ENCODE measurements around the gene DFFB.

DFFB gene

DNA sequence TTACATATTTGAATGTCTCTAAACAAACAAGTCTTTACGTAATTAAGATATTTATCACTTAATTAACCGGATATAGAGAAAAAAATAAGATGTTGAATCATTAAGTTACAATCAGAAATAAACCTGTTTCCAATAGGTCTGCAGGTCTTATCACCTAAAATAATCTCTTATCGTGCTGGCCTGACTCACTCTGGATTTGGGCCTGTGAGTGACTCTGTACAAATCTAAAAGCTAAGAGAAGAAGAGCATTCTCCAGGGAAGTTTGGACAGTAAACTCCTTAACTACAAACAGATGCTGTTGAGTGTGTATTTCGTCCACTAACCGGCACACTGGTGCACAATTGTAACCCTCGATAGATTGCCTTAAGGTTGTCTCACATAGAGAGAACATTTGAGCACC lies 25.6 kb upstream of the DFFB start:
- no peak for DNase-seq (ENCODE audit: low read depth in 2 of 2)

DNA sequence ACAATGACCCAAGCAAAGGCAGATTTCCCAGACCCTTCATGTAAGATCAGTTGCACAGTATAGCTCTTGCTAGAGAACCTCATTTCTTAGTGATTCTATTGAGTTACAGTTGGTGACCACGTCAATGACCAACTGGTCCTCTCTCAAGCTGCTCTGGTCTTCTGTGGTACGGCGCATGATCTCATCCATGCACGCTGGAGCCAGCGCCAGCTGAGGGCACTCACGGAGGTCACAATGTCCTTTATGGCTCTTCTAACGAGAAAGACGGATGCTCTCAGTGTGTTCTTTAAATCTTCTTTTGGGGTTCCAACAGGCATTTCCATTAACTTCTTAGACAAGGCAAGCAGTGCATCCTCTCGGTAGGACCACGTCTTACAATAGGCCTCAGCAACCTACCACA lies 22.6 kb upstream of the DFFB start:
- DNase-seq (ENCODE audit: low read depth in 2 of 2): no peak

DNA sequence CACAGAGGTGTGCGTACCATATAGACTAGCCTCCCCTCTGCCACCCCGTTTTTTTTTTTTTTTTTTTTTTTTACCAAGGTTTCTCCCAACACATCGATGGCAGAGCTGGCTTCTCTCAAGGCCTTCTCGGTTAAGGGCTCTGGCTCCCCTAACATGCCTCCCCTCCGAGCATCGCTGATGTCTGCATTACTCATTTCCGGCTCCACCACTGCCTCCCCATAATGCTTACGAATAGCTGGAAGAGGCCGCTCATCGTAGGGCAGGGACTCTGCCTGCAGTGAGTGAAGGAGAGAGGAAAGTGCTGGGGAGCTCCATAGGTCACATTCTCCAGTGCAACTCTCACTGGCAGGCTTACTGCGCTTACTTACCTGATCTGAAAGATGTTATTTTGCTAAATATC lies 20.9 kb upstream of the DFFB start:
- no peak for DNase-seq (ENCODE audit: low read depth in 2 of 2)

DNA sequence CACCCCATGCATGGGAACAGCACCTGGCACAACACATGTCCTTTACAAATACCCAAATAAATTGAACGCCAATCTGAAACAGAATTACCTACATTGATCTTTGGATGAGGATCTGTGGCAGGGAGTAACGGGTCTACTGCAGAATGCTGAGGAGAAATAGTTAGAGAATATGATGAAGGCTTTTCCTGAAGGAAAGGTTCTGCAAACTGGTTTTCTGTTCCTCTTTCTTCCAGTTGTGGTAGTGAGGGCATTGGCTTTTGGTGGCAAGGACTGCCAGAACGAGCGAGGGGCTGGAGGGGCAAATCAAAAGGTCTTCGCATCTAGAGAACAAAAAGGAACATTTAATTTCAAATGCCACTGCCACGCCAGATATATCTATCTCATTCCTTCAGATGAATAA lies 20.1 kb upstream of the DFFB start:
- no peak for DNase-seq (ENCODE audit: low read depth in 2 of 2)

DNA sequence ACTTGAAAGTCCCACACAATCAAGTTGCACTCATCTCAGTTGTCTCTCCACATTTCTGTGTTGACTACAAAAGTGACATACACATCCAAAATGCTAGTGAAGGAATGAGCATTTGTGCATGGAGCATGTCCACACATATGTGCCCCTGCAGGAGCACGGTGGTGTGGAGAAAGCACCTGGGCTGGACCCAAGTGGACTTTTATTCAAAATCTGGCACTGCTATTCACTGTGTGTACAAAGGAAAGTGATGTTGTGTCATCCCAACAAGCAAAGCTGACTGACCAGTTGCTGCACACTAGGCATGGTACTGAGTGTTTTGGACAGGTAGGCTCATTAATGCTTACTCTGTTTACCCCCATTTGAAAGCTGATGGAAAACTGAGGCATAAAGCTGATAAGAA lies 19.6 kb upstream of the DFFB start:
- no peak for DNase-seq (ENCODE audit: low read depth in 2 of 2)

DNA sequence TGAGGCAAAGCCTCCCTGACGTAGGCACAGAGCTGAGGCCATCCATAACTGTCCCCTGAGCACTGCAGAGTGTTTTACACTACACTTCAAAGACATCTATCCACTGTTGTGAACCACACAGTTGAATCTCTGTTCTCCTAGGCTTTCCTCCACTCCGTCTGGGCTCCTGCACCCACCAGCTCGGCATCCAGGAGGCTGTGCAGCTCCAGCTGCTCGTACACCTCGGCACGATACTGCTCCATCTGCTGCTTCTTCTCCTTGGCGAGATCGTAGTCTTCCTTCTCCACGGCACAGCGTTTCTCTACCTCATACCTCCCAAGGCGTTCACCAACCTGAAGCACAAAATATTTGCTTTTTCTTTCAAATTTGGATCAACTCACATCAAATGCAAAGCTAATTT lies 18.5 kb upstream of the DFFB start:
- no peak for DNase-seq (ENCODE audit: low read depth in 2 of 2)

DNA sequence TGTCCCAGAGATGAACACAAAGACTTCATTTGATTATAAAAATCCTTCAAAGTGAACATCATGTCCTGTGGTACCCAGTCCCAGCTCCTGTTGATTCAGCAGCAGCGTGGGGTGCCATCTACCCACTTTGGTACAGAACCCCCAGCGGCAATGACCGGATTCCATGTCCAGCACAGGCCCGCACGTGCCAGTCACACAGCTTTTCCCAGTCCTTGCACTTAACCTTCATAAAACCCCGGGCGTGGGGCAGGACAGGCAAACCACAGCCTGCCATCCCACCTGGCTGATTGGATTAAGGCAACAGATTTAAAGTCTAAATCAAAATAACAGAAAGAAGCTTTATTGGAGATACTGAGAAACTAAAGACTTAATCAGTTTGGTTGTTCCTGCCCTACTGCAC lies 15.8 kb upstream of the DFFB start:
- no peak for DNase-seq (ENCODE audit: low read depth in 2 of 2)

DNA sequence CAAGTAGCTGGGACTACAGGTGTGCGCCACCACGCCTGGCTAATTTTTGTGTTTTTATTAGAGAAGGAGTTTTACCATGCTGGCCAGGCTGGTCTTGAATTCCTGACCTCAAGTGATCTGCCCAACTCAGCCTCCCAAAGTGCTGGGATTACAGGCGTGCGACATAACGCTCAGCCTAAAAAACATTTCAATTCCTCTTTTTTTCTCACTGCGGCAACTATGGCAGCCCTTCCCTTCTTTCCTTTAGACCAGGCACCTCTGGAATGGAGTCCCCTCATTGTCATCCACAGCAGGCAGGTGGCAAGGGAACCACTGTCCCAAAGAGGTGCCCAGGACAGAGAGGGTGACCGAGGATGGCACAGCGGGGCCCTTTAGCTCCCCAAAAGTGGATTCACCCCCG lies 14.4 kb upstream of the DFFB start:
- no peak for DNase-seq (ENCODE audit: low read depth in 2 of 2)

DNA sequence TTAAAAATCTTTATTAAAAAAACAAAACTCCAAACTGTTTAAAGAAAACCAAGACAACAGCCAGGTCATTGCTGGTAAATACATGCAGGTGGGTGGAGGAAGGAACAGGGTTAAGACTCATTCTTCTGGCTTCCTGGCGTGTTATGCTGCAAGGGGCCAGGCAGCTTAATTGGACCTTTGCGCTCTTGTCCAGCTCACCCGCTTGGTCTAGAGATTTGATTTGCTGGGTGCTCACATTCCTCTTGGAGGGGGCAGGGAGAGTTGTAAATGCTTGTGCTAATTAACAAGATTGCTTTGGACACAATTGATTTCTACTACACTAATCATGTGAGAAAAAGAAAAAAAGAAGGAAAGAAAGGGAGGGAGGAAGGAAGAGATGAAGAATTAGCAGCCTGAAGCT lies 10.7 kb upstream of the DFFB start:
- no peak for DNase-seq (ENCODE audit: low read depth in 2 of 2)

DNA sequence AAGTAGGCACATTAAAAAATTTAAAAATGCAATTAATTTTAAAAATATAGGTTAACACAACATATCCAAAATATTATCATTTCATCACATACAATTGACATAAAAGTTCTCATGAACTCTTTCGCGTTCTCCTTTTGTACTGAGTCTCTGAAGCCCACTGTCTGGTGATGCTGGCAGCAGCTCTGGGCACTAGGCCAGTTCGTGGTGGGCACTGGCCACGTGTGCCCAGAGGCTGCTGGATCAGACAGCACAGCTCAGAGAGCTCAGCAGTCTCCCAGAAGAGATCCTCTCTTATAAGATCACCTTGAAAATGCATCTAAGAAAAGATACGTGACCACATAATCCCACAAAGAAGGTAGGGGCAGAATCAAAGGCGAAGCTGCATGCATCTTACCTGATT lies 10.2 kb upstream of the DFFB start:
- DNase-seq (ENCODE audit: low read depth in 2 of 2): no peak

DNA sequence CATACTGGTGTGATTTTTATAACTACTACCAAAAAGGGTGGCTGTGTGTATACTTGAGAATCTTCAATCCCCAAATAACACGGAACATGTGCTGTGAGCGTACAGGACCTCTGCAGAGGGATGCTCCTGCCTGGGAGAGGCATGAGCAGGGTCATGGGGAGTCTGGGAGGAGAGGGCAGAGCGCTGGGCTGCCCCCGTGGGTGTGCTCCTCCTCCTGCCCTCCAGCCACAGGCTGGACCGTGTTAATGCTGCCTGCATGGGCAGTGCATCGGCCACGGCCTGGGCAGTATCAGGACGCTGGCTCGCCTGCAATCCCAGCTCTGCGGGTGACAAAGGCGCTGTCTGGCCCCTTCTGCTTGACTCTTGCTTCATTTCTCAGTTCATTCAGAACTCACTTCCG lies 6.4 kb upstream of the DFFB start:
- DNase-seq (ENCODE audit: low read depth in 2 of 2): no peak

DNA sequence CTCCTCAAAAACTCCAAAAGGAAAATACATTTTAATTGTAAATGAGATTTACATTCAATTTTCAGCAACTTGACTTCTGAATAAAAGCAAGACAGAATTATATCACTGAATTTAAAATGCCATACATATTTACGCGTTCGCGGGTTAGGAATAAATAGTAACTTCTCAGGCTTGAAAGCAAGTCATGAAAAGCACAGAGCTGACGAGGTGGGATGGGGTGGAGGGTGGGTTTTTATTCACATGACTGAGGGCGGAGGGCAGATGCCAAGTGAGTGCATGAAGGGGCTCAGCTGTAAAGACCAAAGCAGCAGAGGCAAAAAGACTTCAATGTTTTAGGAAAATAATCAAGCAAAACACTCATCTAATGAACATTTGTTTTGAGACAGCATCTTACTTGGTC lies 6.0 kb upstream of the DFFB start:
- DNase-seq (ENCODE audit: low read depth in 2 of 2): no peak

DNA sequence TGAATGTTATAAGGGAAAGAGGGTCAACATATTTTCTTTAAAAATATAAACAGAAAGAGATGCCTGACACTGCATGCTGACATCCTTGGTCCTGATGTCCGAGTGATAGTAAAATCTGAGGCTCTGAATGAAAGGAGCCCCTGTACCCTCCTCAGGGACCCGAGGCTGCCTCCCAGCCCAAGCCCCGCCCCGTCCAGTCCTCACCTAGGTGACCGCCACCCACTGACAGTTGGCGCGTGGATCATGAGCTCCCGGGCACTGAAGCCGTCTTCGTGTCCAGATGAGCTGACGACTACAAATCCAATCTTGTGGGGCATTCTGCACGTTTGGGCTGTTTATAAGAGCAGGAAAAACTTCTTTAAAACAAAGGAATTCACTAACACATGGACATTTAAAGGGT lies 5.2 kb upstream of the DFFB start:
- no peak for DNase-seq (ENCODE audit: low read depth in 2 of 2)

DNA sequence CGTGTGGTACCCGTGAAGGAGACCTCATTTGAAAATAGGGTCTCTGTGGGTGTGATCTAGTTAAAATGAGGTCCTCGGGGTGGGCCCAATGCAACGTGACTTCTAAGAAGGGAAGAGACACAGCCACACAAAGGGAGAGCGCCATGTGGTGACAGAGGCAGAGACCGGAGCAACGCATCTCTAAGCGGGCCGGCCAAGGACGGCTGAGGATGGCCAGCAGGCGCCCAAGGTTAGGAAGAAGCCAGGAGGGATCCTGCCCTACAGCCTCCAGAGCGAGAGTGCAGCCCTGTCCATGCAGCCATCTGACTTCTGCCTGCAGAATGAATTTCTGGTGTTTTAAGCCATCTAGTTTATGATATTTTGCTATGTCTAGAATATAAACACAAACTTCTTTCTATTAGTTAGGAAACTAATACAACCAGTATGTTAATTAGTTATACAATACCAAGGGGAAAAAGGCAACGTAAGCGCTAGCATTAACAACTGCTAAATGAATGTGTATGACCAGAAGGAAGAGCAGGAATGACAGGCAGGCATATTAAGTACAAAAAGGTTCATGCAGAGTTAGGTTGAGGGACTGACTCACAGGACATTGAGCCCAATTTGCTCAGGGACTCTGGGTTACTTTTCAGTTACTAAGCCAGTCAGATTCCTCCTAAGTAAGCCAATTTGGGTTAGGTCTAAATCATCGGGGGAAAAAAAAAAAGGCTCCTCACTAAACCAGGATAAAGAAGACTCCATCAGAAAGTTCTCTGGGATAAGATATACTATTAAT lies 4.4 kb upstream of the DFFB start:
- DNase-seq (ENCODE audit: low read depth in 2 of 2): no peak

DNA sequence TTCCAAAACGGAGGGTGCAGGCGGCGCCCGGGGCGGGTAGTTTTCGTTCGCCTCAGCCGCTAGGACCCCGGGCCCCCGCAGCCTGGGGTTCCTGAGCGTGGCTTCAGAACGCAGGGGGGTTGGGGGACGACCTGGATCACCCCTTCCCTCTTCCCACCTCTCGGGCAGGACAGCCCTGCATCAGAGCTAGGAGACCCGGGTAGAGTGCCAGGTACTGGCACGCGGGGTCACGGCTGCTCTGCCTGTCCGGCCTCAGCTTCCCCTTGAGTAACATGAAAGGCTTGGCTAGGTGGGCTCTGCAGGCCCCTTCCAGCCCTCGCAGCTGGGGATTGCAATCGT lies 484 bp downstream of the DFFB start:
- DNase-seq (ENCODE audit: low read depth in 2 of 2): no peak

DNA sequence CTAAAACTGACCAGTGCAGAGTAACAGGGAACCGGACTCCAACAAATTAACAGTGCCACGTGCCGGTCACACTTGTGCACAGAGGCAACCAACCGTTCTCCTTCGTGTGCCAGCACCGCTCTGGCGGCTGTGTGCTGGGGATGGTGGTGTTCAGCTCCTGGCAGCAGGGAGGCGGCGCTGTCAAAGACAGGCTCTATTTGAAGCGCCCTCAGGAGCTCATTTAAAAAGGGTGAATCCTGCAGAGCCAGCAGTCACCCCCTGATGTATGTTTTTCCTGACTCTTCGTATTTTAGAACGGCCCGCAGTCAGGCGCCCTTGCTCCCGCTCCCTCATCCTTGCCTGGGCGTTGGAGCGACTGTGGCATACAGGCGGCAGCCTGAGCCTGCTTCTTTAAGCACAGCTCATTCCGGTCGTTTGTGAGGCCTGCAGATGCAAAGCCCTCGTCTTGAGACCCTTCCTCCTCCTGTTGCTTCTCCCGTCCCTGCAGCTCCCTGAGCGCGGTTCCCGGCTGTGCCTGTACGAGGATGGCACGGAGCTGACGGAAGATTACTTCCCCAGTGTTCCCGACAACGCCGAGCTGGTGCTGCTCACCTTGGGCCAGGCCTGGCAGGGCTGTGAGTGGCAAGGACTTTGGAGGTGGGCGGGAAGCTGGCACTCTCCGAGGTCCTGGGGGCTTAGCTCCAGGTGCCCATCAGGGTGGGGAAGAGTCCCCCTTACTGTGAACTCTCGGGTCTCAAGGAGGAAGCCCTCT lies 1.1 kb downstream of the DFFB start:
- DNase-seq (ENCODE audit: low read depth in 2 of 2): no peak

DNA sequence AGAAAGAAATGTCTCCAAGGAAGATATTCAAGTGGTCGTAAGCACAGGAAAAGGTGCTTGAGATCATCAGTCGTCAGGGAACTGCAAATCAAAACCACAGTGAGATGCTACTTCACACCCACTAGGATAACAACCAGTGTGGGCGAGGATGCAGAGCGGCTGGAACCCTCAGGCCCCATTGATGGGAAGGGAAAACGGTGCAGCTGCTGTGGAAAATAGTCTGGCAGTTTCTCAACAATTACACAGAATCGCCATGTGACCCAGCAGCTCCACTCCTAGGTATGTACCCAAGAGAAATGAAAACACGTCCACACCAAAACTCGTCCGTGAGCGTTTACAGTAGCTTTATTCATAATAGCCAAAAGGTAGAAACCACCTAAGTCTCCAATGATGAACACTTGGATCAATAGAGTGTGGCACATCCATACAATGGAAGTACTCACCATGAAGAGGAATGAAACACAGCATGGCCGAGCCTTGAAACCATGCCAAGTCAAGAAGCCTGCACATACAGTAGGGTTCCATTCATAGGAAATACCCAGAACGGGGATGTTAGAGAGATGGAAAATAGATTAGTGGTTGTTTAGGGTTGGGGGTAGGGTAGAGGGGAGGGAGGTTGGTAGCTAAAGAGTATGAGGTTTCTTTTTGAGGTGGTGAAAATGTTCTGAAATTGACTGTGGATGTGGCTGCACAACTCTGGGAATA lies 6.1 kb downstream of the DFFB start:
- no peak for DNase-seq (ENCODE audit: low read depth in 2 of 2)

DNA sequence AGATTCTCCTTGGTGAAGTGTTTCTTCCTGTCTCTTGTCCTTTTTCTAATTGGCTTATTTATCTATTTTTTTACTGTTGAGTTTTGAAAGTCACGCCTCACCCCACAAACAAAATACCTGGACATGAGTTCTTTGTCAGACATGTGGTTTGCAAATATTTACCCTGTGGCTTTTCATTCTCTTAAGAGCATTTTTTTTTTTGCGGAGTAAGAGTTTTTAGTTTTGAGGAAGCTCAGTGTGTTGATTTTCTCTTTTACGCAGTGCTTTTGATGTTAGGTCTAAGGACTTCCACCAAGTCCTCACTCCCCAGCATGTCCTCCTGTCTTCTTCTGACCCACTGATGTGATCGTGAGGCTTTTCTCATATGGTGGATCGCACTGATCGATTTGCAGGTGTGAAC lies 7.6 kb downstream of the DFFB start:
- DNase-seq (ENCODE audit: low read depth in 2 of 2): no peak

DNA sequence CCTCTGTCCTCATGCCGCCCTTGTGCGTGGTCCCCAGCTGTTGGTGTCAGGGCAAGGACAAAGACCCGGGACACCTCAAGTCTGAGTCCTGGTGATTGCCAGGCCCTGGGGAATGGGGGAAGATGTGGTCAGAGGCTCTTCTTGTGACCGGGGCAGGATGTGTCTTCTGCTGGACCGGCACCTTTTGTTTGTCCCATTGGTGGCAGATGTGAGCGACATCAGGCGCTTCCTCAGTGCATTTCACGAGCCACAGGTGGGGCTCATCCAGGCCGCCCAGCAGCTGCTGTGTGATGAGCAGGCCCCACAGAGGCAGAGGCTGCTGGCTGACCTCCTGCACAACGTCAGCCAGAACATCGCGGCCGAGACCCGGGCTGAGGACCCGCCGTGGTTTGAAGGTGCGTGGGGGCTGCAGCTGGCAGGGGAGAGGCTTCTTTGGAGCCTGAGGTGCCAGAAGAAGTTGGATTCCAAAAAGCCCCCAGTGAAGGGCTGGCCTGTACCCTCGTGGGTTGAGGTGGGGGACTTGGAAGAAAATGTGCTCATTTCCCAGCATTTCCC lies 8.4 kb downstream of the DFFB start:
- no peak for DNase-seq (ENCODE audit: low read depth in 2 of 2)

DNA sequence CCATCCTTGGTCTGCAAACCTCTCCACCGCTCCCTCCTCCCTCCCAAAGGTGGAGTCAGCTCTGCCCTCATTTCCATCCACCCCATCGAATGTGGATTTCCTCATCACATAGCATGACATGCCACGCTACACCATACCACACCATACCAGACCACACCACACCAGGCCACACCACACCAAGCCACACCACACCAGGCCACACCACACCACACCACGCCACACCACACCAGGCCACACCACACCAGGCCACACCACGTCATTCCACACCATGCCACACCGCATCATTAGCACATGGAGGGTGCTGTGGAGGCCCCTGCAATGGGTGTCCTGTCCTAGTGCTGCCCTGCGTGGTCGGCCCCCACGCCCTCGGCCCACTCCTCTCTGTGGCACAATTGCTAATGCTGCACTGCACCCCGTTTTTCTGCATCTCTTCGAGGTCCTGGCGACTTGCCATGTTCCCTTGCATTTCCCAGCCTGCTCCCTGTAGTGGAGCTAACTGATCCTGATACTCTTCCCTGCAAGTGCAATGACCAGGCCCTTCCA lies 11.3 kb downstream of the DFFB start:
- DNase-seq (ENCODE audit: low read depth in 2 of 2): no peak

DNA sequence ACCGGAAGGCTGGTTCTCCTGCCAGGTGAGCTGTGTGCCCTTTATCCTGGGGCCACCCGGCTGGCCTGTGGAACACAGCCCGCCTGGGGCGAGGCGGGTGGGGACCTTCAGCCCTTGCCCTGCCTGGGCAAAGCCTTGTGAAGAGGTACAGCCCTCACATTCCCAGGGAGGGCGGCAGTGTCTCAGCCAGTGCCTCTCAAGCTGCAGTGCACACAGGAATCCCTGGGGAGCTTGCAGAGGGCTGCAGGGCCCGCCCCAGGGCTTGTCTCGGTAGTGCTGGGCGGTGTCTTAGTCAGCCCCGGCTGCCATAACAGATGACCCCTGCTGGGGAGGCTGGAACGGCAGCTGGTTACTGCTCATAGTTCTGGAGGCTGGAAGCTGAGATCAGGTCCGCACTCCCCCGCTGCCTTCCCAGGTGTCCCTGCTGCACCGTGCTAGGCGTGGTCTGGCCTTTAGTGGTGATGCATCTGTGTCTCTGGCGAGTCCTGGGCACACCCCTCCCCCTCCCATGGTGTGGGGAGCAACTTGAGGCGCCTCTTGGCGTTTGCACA lies 12.6 kb downstream of the DFFB start:
- DNase-seq (ENCODE audit: low read depth in 2 of 2): no peak

DNA sequence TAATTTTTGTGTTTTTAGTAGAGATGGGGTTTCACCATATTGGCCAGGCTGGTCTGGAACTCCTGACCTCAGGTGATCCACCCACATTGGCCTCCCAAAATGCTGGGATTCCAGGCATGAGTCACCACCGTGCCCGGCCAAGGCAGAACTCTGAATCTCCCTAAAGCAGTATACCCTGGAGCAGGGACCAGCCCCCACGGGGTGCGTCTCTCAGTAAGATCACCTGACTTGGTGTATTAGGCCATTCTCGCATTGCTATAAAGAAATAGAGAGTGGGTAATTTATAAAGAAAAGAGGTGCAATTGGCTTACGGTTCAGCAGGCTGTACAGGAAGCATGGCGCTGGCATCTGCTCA lies 14.2 kb downstream of the DFFB start:
- DNase-seq (ENCODE audit: low read depth in 2 of 2): no peak
